BLaER1 treated with 17β-estradiol and CSF1 and Interleukin-3, amounts not matched to agents 10 nM and 100 nM (cell line): ENCODE data around the gene BHLHA15.

Experiments used
- H3K27ac ChIP-seq, 11 experiments: shearing (Covaris generic); formaldehyde crosslinking; 2 replicates each; pipeline ENCODE4 v1.8.1; 2022
- H3K27me3 ChIP-seq, 11 experiments: shearing (Covaris generic); formaldehyde crosslinking; 2 replicates each; pipeline ENCODE4 v1.8.1; 2022
- H3K36me3 ChIP-seq, 11 experiments: shearing (Covaris generic); formaldehyde crosslinking; 2 replicates each; pipeline ENCODE4 v1.8.1; 2022
- H3K4me1 ChIP-seq, 10 experiments: shearing (Covaris generic); formaldehyde crosslinking; 2 replicates each; pipeline ENCODE4 v1.8.1; 2022
- H3K4me2 ChIP-seq, 11 experiments: shearing (Covaris generic); formaldehyde crosslinking; 2 replicates each; pipeline ENCODE4 v1.8.1; 2022
- H3K4me3 ChIP-seq, 10 experiments: shearing (Covaris generic); formaldehyde crosslinking; 2 replicates each; pipeline ENCODE4 v1.8.1; 2022
- H3K9ac ChIP-seq, 11 experiments: shearing (Covaris generic); formaldehyde crosslinking; 2 replicates each; pipeline ENCODE4 v1.8.1; 2022
- H3K9me3 ChIP-seq, 11 experiments: shearing (Covaris generic); formaldehyde crosslinking; replicated peaks in 1 of 11; 2 replicates each; pipeline ENCODE4 v1.8.1; 2022
- H4K20me1 ChIP-seq, 11 experiments: shearing (Covaris generic); formaldehyde crosslinking; 2 replicates each; pipeline ENCODE4 v1.8.1; 2022
- Cebpa-rat ChIP-seq, 11 experiments: shearing (Covaris generic); IDR thresholded peaks; 2 replicates each; pipeline ENCODE4 v1.8.1; 2022

The BHLHA15 gene

DNA sequence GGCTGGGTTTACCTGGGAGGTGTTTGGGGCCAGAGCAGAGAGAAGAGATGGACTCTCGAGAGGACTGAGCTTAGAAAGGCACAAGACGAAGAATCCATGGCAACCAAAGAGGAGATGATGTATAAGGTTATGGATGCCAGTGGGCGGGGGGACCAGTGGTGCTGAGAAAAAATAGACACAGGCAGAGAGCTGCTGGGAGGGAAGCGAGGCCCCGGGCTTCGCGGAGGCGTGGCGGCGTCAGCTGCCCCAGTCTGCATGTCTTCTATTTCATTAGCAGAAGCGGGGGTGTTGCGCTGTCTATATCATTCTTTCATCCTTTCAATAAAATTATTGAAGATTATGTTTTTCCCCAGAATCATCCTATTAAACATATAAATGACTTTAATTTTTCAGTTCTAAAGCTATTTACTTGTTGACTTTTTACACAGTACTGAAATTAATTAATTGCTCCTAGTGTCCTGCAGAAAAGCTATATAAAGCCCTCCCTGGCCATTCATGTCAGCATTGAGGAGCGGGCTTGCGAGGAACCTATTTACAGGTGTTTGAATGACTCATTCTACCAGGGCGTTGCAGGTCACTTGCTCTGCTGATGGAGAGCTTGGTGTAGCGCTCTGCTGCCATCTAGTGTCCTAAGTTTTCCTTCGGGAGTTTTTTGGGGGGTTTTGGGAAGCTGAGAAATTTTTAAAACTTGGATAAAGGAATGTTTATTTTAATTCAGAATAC, 42.9 kb upstream of the BHLHA15 start:
- no peaks in the 10 kb centered on the region for H3K9me3 ChIP-seq
- no peak overlapping the region for H3K4me3 ChIP-seq
- no peak for TF ChIP-seq Cebpa-rat (IDR thresholded peaks at IDR 0.05)
- peaks cover 11 to 49% (median 32%) of the 10 kb centered on the region in 11 experiments; a peak in 20 of 22 replicates for H3K36me3 ChIP-seq
- H4K20me1 ChIP-seq, result peaks cover 11 to 44% (median 35%) of the 10 kb centered on the region in 11 experiments; a peak in 18 of 22 replicates
- H3K4me1 ChIP-seq, result peaks cover 0 to 10% (median 0%) of the 10 kb centered on the region in 10 experiments; a peak in 7 of 20 replicates
- H3K4me2 ChIP-seq, result no peak overlapping the region
- no peak overlapping the region for H3K27ac ChIP-seq
- H3K9ac ChIP-seq, result no peak overlapping the region
- H3K27me3 ChIP-seq, result peaks cover 0 to 20% (median 0%) of the 10 kb centered on the region in 11 experiments; a peak in 2 of 22 replicates

- TF ChIP-seq Cebpa-rat (IDR thresholded peaks at IDR 0.05), result no peak
- no peak overlapping the region for H3K9ac ChIP-seq
- H4K20me1 ChIP-seq, result peaks cover 11 to 37% (median 34%) of the 10 kb centered on the region in 11 experiments; a peak in 18 of 22 replicates
- no peaks in the 10 kb centered on the region for H3K9me3 ChIP-seq
- H3K4me2 ChIP-seq, result no peak overlapping the region; a peak in 1 of 22 replicates
- peaks cover 11 to 49% (median 32%) of the 10 kb centered on the region in 11 experiments for H3K36me3 ChIP-seq
- H3K4me1 ChIP-seq, result peaks cover 0 to 6% (median 0%) of the 10 kb centered on the region in 10 experiments; a peak in 4 of 20 replicates
- H3K4me3 ChIP-seq, result no peak overlapping the region
- no peak overlapping the region for H3K27ac ChIP-seq
- H3K27me3 ChIP-seq, result peaks cover 0 to 13% (median 0%) of the 10 kb centered on the region in 11 experiments; a peak in 2 of 22 replicates
Measured at GRCh38 chr7:98168904-98169621, 42.2 kb upstream of the BHLHA15 start.

GRCh38 chr7:98170966-98171365, 40.3 kb upstream of the BHLHA15 start:
- no peaks in the 10 kb centered on the region for H3K9me3 ChIP-seq
- peaks cover 0 to 6% (median 0%) of the 10 kb centered on the region in 10 experiments; a peak in 3 of 20 replicates for H3K4me1 ChIP-seq
- H3K36me3 ChIP-seq, result peaks cover 19 to 68% (median 50%) of the 10 kb centered on the region in 11 experiments
- no peak overlapping the region for H3K9ac ChIP-seq
- H3K27ac ChIP-seq, result no peak overlapping the region
- no peak overlapping the region for H3K4me2 ChIP-seq
- H3K27me3 ChIP-seq, result no peaks in the 10 kb centered on the region
- no peak for TF ChIP-seq Cebpa-rat (IDR thresholded peaks at IDR 0.05)
- H3K4me3 ChIP-seq, result no peak overlapping the region
- peaks cover 2 to 28% (median 18%) of the 10 kb centered on the region in 11 experiments; a peak in 18 of 22 replicates for H4K20me1 ChIP-seq

- Histone ChIP-seq H3K9me3 (no peaks in the 10 kb centered on the region), H3K27me3 (no peaks in the 10 kb centered on the region), H3K4me2 (no peak overlapping the region), H3K4me1 (peaks cover 0 to 6% (median 0%) of the 10 kb centered on the region in 10 experiments; a peak in 3 of 20 replicates), H3K4me3 (no peak overlapping the region), H3K36me3 (peaks cover 19 to 73% (median 50%) of the 10 kb centered on the region in 11 experiments), H4K20me1 (peaks cover 0 to 26% (median 16%) of the 10 kb centered on the region in 11 experiments; a peak in 17 of 22 replicates), H3K27ac (no peak overlapping the region), H3K9ac (no peak overlapping the region)
- no peak for TF ChIP-seq Cebpa-rat (IDR thresholded peaks at IDR 0.05)
Measured at GRCh38 chr7:98171449-98171848, 39.8 kb upstream of the BHLHA15 start.

DNA sequence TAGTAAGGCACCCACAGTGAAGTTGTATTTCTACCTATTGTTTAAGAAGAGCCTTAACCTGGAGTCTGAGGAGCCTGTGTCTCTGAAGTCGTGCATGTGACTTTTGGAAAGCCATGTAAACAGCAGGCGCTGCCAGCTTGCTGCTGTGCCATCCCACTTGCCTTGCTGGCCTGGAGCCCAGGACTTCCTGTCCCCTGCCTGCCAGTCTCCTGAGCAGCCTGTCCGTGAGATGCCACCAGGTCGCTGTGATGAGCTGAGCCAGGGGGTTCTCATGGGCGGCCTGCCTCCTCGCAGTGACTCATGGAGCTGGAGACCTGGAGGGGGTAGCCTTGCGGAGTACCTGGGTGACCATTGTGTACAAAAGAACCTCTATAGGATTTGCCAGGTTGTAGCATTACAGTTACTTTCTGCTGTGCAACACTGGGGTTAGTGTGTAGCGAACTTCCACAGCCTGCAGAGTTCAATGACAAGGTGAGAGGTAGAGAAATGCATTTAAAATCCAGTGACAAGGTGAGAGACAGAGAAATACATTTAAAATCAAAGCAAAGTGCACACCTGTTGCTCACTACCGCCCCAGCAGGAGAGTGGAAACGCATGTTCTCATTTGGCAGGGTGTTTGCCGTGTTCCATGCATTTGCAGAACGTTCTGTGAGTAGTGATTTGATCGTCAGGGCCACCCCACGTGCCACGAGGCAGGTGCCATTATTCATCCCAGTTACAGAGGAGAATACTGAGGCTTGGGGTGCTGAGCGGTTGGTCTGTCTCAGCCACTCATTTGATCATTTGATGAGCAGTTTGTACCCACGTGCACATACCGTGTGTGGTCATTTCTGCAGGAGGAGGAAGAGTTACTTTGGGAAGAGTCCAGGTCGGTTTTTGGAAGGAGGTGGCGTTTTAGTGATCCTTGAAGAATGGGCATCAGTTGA, 36.6 kb upstream of the BHLHA15 start:
- Histone ChIP-seq H3K4me3 (no peak overlapping the region), H3K27ac (no peak overlapping the region), H3K36me3 (peaks cover 24 to 95% (median 73%) of the 10 kb centered on the region in 11 experiments), H3K9ac (no peak overlapping the region), H3K27me3 (no peaks in the 10 kb centered on the region), H3K4me2 (no peak overlapping the region), H3K4me1 (no peaks in the 10 kb centered on the region), H3K9me3 (no peaks in the 10 kb centered on the region), H4K20me1 (peaks cover 0 to 18% (median 3%) of the 10 kb centered on the region in 11 experiments; a peak in 8 of 22 replicates)
- no peak for TF ChIP-seq Cebpa-rat (IDR thresholded peaks at IDR 0.05)

DNA sequence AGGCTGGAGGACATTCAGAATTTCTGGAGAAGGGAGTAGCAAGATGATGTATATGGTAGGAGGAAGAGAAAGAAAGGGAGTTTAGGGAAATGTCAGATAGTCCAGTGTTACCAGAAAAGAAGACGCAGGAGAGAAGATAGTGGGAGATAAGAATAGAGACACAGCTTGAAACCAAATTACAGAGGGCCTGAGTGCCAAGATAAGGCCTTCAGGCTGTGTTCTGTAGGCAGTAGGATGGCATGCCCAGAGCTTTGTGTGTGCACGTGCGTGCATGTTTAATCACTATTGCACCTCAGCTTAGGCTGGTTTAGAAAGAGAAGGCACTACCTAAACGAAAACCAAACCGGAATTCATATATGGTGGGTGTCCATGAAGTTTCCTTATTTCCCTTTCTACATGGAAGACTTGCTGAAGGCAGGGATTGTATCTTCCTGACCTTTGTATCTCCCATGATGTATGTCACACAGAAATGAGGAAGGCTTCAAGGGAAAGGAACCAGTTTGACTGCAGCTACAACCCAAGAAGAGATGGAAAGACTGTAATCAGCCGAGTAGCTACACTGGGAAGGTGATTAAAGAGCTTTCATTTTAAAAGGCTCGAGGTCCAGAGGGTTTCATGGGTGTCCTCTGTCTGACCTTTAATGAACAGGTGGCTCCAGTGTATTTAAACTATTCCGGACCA, 35.8 kb upstream of the BHLHA15 start:
- no peaks in the 10 kb centered on the region for H3K9me3 ChIP-seq
- H3K9ac ChIP-seq, result no peak overlapping the region
- no peak overlapping the region for H3K4me3 ChIP-seq
- no peak overlapping the region for H3K27ac ChIP-seq
- no peak overlapping the region for H3K4me2 ChIP-seq
- H4K20me1 ChIP-seq, result peaks cover 0 to 18% (median 0%) of the 10 kb centered on the region in 11 experiments; a peak in 8 of 22 replicates
- H3K36me3 ChIP-seq, result peaks cover 24 to 87% (median 73%) of the 10 kb centered on the region in 11 experiments
- TF ChIP-seq Cebpa-rat (IDR thresholded peaks at IDR 0.05), result no peak
- no peaks in the 10 kb centered on the region for H3K27me3 ChIP-seq
- H3K4me1 ChIP-seq, result no peaks in the 10 kb centered on the region

- Histone ChIP-seq H3K27ac (no peak overlapping the region), H3K4me2 (no peak overlapping the region), H3K9me3 (no peaks in the 10 kb centered on the region), H3K27me3 (no peaks in the 10 kb centered on the region), H4K20me1 (peaks cover 0 to 18% (median 0%) of the 10 kb centered on the region in 11 experiments; a peak in 7 of 22 replicates), H3K36me3 (peaks cover 14 to 84% (median 55%) of the 10 kb centered on the region in 11 experiments), H3K9ac (no peak overlapping the region), H3K4me3 (no peak overlapping the region), H3K4me1 (no peaks in the 10 kb centered on the region)
- TF ChIP-seq Cebpa-rat (IDR thresholded peaks at IDR 0.05), result no peak
Measured at GRCh38 chr7:98177553-98177952, 33.7 kb upstream of the BHLHA15 start.

DNA sequence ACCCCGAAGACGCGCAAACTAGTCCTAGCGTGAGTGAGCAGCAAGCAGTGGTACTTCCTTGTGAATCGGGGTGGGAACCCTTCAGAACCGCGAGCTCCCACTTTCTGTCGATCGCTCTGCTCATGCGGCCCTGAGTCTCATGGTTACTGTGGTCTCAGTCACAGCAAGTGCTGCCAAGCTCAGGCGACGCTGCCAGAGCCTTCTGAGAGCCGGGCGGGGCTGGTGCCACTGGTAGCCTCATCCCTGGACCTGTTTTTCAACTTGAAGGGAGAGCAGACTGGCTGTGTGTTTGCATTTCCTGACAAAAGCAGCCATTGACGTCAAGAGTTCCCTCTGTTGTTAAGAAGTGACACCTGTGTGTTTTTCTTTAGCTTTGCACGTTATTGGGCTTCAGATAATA, 32.9 kb upstream of the BHLHA15 start:
- H3K36me3 ChIP-seq, result peaks cover 14 to 84% (median 56%) of the 10 kb centered on the region in 11 experiments
- H3K9ac ChIP-seq, result no peak overlapping the region
- no peak overlapping the region for H3K27ac ChIP-seq
- no peak overlapping the region for H3K4me3 ChIP-seq
- H3K4me1 ChIP-seq, result no peaks in the 10 kb centered on the region
- no peak for TF ChIP-seq Cebpa-rat (IDR thresholded peaks at IDR 0.05)
- no peaks in the 10 kb centered on the region for H3K27me3 ChIP-seq
- H3K9me3 ChIP-seq, result peaks cover 0 to under 1% (median 0%) of the 10 kb centered on the region in 11 experiments; a peak in 2 of 22 replicates
- peaks cover 0 to 18% (median 0%) of the 10 kb centered on the region in 11 experiments; a peak in 7 of 22 replicates for H4K20me1 ChIP-seq
- H3K4me2 ChIP-seq, result no peak overlapping the region
